Measurements from ENCODE around the gene PGAP1.

Gene PGAP1

DNA sequence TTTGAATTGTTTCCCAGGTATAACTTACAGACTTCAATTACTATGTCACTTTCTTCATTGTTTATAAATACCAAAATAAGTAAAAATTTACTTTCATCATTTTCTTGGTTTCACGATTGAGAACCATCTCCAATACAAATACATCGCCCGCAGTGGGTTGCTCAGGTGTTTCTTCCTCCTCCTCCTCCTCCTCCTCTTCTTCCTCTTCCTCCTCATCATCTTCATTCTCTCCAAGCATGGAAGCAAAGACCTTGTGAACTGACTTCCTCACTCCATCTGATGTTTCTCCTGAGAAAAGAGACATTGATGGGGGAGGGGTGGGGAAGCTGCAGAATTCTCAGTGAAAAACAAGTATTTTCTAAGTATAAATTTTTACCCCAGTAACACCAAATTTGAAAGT lies 133.6 kb downstream of the PGAP1 start:
- DNase-seq = no peak

DNA sequence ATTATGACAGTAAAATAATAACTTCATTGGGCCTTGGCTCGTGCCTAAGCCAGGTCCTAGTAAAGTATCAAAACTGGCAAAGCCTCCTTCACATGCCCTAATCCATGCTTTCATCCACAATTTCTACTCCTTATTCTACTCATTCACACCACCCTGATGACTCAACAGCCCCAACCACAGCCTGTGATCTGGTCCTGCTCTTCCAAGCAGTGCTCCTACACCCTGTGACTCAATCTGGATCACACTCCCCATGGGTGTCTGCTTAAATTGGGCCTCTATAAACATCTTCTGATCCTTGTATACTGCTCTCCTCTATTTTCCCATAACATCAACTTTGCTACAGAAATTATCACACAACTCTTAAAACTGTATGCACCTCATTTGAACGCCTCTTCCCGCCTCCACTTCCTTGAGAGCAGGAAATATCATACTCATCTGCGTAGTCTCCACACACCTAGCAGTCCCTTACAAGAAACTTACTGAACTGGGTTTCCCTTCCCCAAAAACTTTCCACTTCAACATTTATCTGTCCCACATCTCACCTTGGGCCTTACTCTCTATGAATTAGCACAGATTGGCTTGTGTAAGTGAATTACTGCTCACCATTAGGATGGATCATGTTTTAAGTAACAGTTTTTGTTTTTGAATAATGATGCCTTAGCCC lies 142.9 kb downstream of the PGAP1 start:
- peak; percentile 53 to 67 for DNase-seq

Measured in activated CD4-positive, alpha-beta T cell treated with anti-CD3 and anti-CD28 coated beads, Interleukin-2, amount 50 U/mL, for 48 hours (primary cell).